H9 (cell line): ENCODE data around the gene TIMM22. TPM values are rescaled to one million over a fixed set of nuclear protein-coding genes. Genes with fewer than 3 reads are reported as not detected.

Experiments used
- DNase-seq: peaks from one replicate; pipeline ENCODE4 v3.0.0-alpha.2; 2017
- H2AFZ ChIP-seq: one replicate; pipeline ENCODE4 v1.6.1; 2013; ENCODE audit warnings: mild to moderate bottlenecking, low read length, control low read depth, moderate library complexity
- H2AK5ac ChIP-seq: 2 replicates; pipeline ENCODE4 v1.6.1; 2013; ENCODE audit warnings: low read length, control low read depth, mixed read lengths; ENCODE audit not compliant: insufficient read length
- H2BK120ac ChIP-seq: one replicate; pipeline ENCODE4 v1.6.1; 2013; ENCODE audit warnings: low read depth, mild to moderate bottlenecking, low read length, control low read depth, inconsistent platforms; ENCODE audit not compliant: poor library complexity, severe bottlenecking
- H2BK12ac ChIP-seq: 2 replicates; pipeline ENCODE4 v1.6.1; 2013; ENCODE audit warnings: low read length, control low read depth, mixed read lengths, low read depth; ENCODE audit not compliant: insufficient read length
- H2BK15ac ChIP-seq: 2 replicates; pipeline ENCODE4 v1.6.1; 2013; ENCODE audit warnings: low read depth, low read length, control low read depth
- H2BK20ac ChIP-seq: one replicate; pipeline ENCODE4 v1.6.1; 2013; ENCODE audit warnings: low read depth, mild to moderate bottlenecking, low read length, control low read depth, inconsistent platforms; ENCODE audit not compliant: poor library complexity, severe bottlenecking
- H2BK5ac ChIP-seq: 2 replicates; pipeline ENCODE4 v1.6.1; 2013; ENCODE audit warnings: low read length, control low read depth, mixed read lengths; ENCODE audit not compliant: insufficient read length
- H3K14ac ChIP-seq: 2 replicates; pipeline ENCODE4 v1.6.1; 2013; ENCODE audit warnings: low read length, control low read depth; ENCODE audit not compliant: insufficient read depth
- H3K18ac ChIP-seq: 2 replicates; pipeline ENCODE4 v1.6.1; 2013; ENCODE audit warnings: low read depth, mild to moderate bottlenecking, mixed read lengths, low read length, control low read depth; ENCODE audit not compliant: insufficient read length
- H3K23ac ChIP-seq: 2 replicates; pipeline ENCODE4 v1.6.1; 2013; ENCODE audit warnings: low read length, control low read depth, mixed read lengths, low read depth; ENCODE audit not compliant: insufficient read length
- H3K23me2 ChIP-seq: 2 replicates; pipeline ENCODE4 v1.6.1; 2013; ENCODE audit warnings: low read depth, mild to moderate bottlenecking, mixed read lengths, low read length, control low read depth; ENCODE audit not compliant: insufficient read length, poor library complexity, severe bottlenecking
- H3K27ac ChIP-seq: 2 replicates; pipeline ENCODE4 v1.5.1; 2013; ENCODE audit warnings: low read length, control low read depth, mixed read lengths, low read depth; ENCODE audit not compliant: insufficient read length
- H3K27me3 ChIP-seq: 2 replicates; pipeline ENCODE4 v1.6.1; 2013; ENCODE audit warnings: low read length, control low read depth, inconsistent platforms; ENCODE audit not compliant: insufficient read depth
- H3K4ac ChIP-seq: 2 replicates; pipeline ENCODE4 v1.6.1; 2013; ENCODE audit warnings: low read depth, mild to moderate bottlenecking, control low read depth, inconsistent platforms, low read length, moderate library complexity
- H3K4me1 ChIP-seq: 2 replicates; pipeline ENCODE4 v1.6.1; 2013; ENCODE audit warnings: low read length, control low read depth, inconsistent platforms; ENCODE audit not compliant: insufficient read depth
- H3K4me2 ChIP-seq: 2 replicates; pipeline ENCODE4 v1.6.1; 2013; ENCODE audit warnings: low read length, control low read depth, mixed read lengths; ENCODE audit not compliant: insufficient read length, insufficient read depth
- H3K56ac ChIP-seq: 2 replicates; pipeline ENCODE4 v1.6.1; 2013; ENCODE audit warnings: low read depth, mild to moderate bottlenecking, mixed read lengths, low read length, control low read depth; ENCODE audit not compliant: insufficient read length
- H3K79me1 ChIP-seq: 2 replicates; pipeline ENCODE4 v1.6.1; 2013; ENCODE audit warnings: low read depth, mild to moderate bottlenecking, moderate library complexity, low read length, control low read depth, inconsistent platforms; ENCODE audit not compliant: insufficient read depth, poor library complexity, severe bottlenecking
- H3K79me2 ChIP-seq: 2 replicates; pipeline ENCODE4 v1.6.1; 2013; ENCODE audit warnings: low read length, control low read depth, inconsistent platforms; ENCODE audit not compliant: insufficient read depth
- H3K9ac ChIP-seq: 2 replicates; pipeline ENCODE4 v1.6.1; 2013; ENCODE audit warnings: low read length, control low read depth, mixed read lengths; ENCODE audit not compliant: insufficient read length; ENCODE audit errors: extremely low read depth
- H3K9me3 ChIP-seq: one replicate; pipeline ENCODE4 v1.6.1; 2013; ENCODE audit warnings: low read depth, low read length, inconsistent platforms; ENCODE audit not compliant: control insufficient read depth
- H3T11ph ChIP-seq: one replicate; pipeline ENCODE4 v1.6.1; 2013; ENCODE audit warnings: mild to moderate bottlenecking, low read length, control low read depth, inconsistent platforms
- H4K20me1 ChIP-seq: one replicate; pipeline ENCODE4 v1.6.1; 2013; ENCODE audit not compliant: control insufficient read depth, insufficient read length, insufficient read depth
- H4K5ac ChIP-seq: 2 replicates; pipeline ENCODE4 v1.6.1; 2013; ENCODE audit warnings: low read depth, mild to moderate bottlenecking, mixed read lengths, low read length, control low read depth; ENCODE audit not compliant: insufficient read length
- H4K8ac ChIP-seq: replicated peaks from 2 replicates; pipeline ENCODE4 v1.6.1; 2013; ENCODE audit warnings: low read length, control low read depth, mixed read lengths, low read depth; ENCODE audit not compliant: insufficient read length
- H4K91ac ChIP-seq: 2 replicates; pipeline ENCODE4 v1.6.1; 2013; ENCODE audit warnings: low read depth, mild to moderate bottlenecking, moderate library complexity, mixed read lengths, low read length, control low read depth; ENCODE audit not compliant: insufficient read length
- H3K27ac Mint-ChIP-seq, 3 experiments: 2 replicates in 2 of 3; 3 replicates in 1 of 3; pipeline ENCODE4 v1.8.0; 2020 to 2021; ENCODE audit warnings: mixed read lengths in 3 of 3, mild to moderate bottlenecking in 1 of 3, moderate library complexity in 1 of 3
- H3K27me3 Mint-ChIP-seq: 2 replicates; pipeline ENCODE4 v1.8.0; 2021; ENCODE audit warnings: low read depth, mild to moderate bottlenecking, moderate library complexity, mixed read lengths
- H3K36me3 Mint-ChIP-seq, 3 experiments: 2 replicates in 2 of 3; 3 replicates in 1 of 3; pipeline ENCODE4 v1.8.0; 2020 to 2021; ENCODE audit warnings: low read depth in 3 of 3, mixed read lengths in 3 of 3; ENCODE audit not compliant: insufficient read depth in 1 of 3
- H3K4me1 Mint-ChIP-seq, 2 experiments: 2 replicates each; pipeline ENCODE4 v1.8.0; 2020; ENCODE audit warnings: mixed read lengths in 2 of 2
- H3K4me3 Mint-ChIP-seq, 2 experiments: 2 replicates in 1 of 2; 3 replicates in 1 of 2; pipeline ENCODE4 v1.8.0; 2020 to 2021; ENCODE audit warnings: mild to moderate bottlenecking in 2 of 2, mixed read lengths in 2 of 2, moderate library complexity in 1 of 2
- H3K9me3 Mint-ChIP-seq, 2 experiments: 2 replicates in 1 of 2; 3 replicates in 1 of 2; pipeline ENCODE4 v1.8.0; 2020; ENCODE audit warnings: mild to moderate bottlenecking in 2 of 2, mixed read lengths in 2 of 2, moderate library complexity in 1 of 2
- CTCF ChIP-seq: fragments of 200-600 bp; sonication (generic); conservative IDR thresholded peaks from 3 replicates; pipeline ENCODE4 v1.8.0; 2021; ENCODE audit warnings: antibody characterized with exemption, mild to moderate bottlenecking
- WGBS: extraction: QIAGEN DNeasy Blood & Tissue Kit; methylation state at CpG from one replicate; pipeline ENCODE4 v1.1.7; 2013; ENCODE audit warnings: missing lambda C conversion rate, low lambda C conversion rate, mixed read lengths; ENCODE audit not compliant: insufficient read length; ENCODE audit errors: extremely low coverage; 5-methylcytosine and 5-hydroxymethylcytosine counted together
- total RNA-seq: library from RNA; stranded (reverse); gene quantifications from 2 replicates; pipeline ENCODE4 v1.2.1, GENCODE V29; 2021

The TIMM22 gene
- total RNA-seq, 1 experiment from 2014 or later, result 23.0 TPM

GRCh38 chr17:1041746-1042145, 44.8 kb downstream of the TIMM22 start:
- H3K27ac ChIP-seq, result no peak overlapping the region
- no peak overlapping the region for H2BK5ac ChIP-seq
- no peak overlapping the region for H3K27ac Mint-ChIP-seq
- DNase-seq, result no peak
- peaks cover 2 to 12% (median 3%) of the 10 kb centered on the region in 3 experiments; a peak in 6 of 7 replicates for H3K36me3 Mint-ChIP-seq
- H2AK5ac ChIP-seq, result no peak overlapping the region
- no peak overlapping the region for H3K14ac ChIP-seq
- TF ChIP-seq CTCF, result no peak
- H3K9me3 Mint-ChIP-seq, result no peaks in the 10 kb centered on the region
- H3K79me2 ChIP-seq, result no peaks in the 10 kb centered on the region
- H3K79me1 ChIP-seq, result no peaks in the 10 kb centered on the region
- no CpG with 5 or more reads among the region's 9 CpGs for WGBS
- no peak overlapping the region for H2BK12ac ChIP-seq
- no peak overlapping the region for H2AFZ ChIP-seq
- H2BK15ac ChIP-seq, result no peak overlapping the region
- H3K27me3 ChIP-seq, result no peaks in the 10 kb centered on the region
- H3K23ac ChIP-seq, result no peak overlapping the region
- H3K56ac ChIP-seq, result no peak overlapping the region
- no peaks in the 10 kb centered on the region; the same call in 1 of the 2 replicates for H3K27me3 Mint-ChIP-seq
- H3K9me3 ChIP-seq, result no peaks in the 10 kb centered on the region
- H3K4me2 ChIP-seq, result no peak overlapping the region
- H4K91ac ChIP-seq, result no peak overlapping the region
- no peak overlapping the region for H3K4ac ChIP-seq
- H3T11ph ChIP-seq, result no peak overlapping the region
- H3K9ac ChIP-seq, result no peak overlapping the region
- H3K18ac ChIP-seq, result no peak overlapping the region
- H3K4me1 ChIP-seq, result no peaks in the 10 kb centered on the region; the same call in 1 of the 2 replicates
- peaks cover 8 to 25% of the 10 kb centered on the region in 2 experiments; a peak in 3 of 4 replicates for H3K4me1 Mint-ChIP-seq
- H2BK20ac ChIP-seq, result no peak overlapping the region
- no peak overlapping the region for H4K8ac ChIP-seq
- no peaks in the 10 kb centered on the region for H3K23me2 ChIP-seq
- H3K4me3 Mint-ChIP-seq, result no peak overlapping the region
- H4K5ac ChIP-seq, result no peak overlapping the region
- H4K20me1 ChIP-seq, result no peaks in the 10 kb centered on the region
- no peak overlapping the region for H2BK120ac ChIP-seq
